ENCODE data around the gene PSTPIP1.

PSTPIP1 gene

DNA sequence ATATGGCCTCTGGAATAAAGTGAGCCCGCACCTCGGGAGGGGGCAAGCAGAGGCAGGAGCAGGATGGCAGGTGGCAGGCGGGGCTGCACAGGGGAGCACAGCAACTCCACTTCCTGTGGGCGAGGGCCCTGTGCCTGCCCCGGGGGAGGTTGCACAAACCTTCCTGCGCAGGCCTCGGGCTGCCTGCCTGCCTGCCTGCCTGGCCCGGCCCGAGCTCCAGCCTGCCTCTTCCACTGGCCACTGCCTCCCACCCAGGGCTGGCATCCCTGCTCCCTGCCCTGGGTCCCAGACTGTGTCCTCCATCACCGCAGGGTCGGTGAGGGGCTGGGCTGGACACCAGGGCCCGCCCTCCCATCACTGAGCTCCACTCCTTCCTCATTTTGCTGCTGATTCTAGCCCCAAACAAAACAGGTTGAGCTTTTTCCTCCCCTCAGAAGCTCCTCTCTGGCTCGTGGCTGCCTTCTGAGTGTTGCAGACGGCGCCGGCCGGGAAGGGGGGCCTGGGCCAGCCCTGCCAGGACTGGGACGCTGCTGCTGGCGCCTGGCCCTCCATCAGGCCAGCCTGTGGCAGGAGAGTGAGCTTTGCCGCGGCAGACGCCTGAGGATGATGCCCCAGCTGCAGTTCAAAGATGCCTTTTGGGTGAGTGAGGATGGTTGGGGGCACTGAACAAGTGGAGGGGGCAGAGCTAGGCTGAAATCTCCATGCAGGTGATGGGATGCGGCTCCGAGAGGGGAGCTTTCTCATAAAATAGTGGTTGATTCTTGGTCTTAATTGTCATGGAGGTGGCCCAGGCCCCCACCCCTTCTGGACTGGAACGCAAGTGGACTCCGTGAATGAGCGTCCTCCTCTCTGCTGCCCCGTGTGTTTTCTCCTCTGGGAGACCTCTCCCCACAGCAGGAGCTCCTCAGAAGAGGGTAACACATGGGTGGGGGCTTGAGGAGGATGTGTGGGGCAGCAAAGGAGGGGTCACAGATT, at the start of gene PSTPIP1:
Gene PSTPIP1 (plus strand): TSS at position 156 of the 975 bp plus-strand sequence. CDS start 448 bp downstream, at position 604.
- peak; percentile 80 for ATAC-seq
- TF ChIP-seq RARB (CRISPR knock-in tag; IDR thresholded peaks at IDR 0.05) = no peak
- TF ChIP-seq, protein P1, sequence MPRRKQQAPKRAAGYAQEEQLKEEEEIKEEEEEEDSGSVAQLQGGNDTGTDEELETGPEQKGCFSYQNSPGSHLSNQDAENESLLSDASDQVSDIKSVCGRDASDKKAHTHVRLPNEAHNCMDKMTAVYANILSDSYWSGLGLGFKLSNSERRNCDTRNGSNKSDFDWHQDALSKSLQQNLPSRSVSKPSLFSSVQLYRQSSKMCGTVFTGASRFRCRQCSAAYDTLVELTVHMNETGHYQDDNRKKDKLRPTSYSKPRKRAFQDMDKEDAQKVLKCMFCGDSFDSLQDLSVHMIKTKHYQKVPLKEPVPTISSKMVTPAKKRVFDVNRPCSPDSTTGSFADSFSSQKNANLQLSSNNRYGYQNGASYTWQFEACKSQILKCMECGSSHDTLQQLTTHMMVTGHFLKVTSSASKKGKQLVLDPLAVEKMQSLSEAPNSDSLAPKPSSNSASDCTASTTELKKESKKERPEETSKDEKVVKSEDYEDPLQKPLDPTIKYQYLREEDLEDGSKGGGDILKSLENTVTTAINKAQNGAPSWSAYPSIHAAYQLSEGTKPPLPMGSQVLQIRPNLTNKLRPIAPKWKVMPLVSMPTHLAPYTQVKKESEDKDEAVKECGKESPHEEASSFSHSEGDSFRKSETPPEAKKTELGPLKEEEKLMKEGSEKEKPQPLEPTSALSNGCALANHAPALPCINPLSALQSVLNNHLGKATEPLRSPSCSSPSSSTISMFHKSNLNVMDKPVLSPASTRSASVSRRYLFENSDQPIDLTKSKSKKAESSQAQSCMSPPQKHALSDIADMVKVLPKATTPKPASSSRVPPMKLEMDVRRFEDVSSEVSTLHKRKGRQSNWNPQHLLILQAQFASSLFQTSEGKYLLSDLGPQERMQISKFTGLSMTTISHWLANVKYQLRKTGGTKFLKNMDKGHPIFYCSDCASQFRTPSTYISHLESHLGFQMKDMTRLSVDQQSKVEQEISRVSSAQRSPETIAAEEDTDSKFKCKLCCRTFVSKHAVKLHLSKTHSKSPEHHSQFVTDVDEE (CRISPR knock-in tag; IDR thresholded peaks at IDR 0.05) = no peak
- TF ChIP-seq ZC3H10 (CRISPR knock-in tag; IDR thresholded peaks at IDR 0.05) = no peak
- TF ChIP-seq OSR1 (CRISPR knock-in tag; IDR thresholded peaks at IDR 0.05) = no peak
- TF ChIP-seq ZFP30 (CRISPR knock-in tag; IDR thresholded peaks at IDR 0.05) = no peak
- TF ChIP-seq ZFP3 (CRISPR knock-in tag; IDR thresholded peaks at IDR 0.05) = no peak
- TF ChIP-seq ESRRG (CRISPR knock-in tag; IDR thresholded peaks at IDR 0.05) = no peak
- TF ChIP-seq SNAI2 (CRISPR knock-in tag; IDR thresholded peaks at IDR 0.05) = no peak
- TF ChIP-seq PATZ1 (CRISPR knock-in tag; IDR thresholded peaks at IDR 0.05; ENCODE audit: borderline replicate concordance) = no peak
- TF ChIP-seq, protein P2, sequence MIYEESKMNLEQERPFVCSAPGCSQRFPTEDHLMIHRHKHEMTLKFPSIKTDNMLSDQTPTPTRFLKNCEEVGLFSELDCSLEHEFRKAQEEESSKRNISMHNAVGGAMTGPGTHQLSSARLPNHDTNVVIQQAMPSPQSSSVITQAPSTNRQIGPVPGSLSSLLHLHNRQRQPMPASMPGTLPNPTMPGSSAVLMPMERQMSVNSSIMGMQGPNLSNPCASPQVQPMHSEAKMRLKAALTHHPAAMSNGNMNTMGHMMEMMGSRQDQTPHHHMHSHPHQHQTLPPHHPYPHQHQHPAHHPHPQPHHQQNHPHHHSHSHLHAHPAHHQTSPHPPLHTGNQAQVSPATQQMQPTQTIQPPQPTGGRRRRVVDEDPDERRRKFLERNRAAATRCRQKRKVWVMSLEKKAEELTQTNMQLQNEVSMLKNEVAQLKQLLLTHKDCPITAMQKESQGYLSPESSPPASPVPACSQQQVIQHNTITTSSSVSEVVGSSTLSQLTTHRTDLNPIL (CRISPR knock-in tag; IDR thresholded peaks at IDR 0.05; ENCODE audit: low read depth) = no peak
- TF ChIP-seq ISL1 (CRISPR knock-in tag; IDR thresholded peaks at IDR 0.05) = no peak
- TF ChIP-seq GLIS3 (CRISPR knock-in tag; IDR thresholded peaks at IDR 0.05) = no peak
- no peak for TF ChIP-seq TOX (CRISPR knock-in tag; IDR thresholded peaks at IDR 0.05; ENCODE audit: borderline replicate concordance)
- TF ChIP-seq, protein P3, sequence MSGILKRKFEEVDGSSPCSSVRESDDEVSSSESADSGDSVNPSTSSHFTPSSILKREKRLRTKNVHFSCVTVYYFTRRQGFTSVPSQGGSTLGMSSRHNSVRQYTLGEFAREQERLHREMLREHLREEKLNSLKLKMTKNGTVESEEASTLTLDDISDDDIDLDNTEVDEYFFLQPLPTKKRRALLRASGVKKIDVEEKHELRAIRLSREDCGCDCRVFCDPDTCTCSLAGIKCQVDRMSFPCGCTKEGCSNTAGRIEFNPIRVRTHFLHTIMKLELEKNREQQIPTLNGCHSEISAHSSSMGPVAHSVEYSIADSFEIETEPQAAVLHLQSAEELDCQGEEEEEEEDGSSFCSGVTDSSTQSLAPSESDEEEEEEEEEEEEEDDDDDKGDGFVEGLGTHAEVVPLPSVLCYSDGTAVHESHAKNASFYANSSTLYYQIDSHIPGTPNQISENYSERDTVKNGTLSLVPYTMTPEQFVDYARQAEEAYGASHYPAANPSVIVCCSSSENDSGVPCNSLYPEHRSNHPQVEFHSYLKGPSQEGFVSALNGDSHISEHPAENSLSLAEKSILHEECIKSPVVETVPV (CRISPR knock-in tag; IDR thresholded peaks at IDR 0.05) = no peak
- TF ChIP-seq ZNF70 (CRISPR knock-in tag; IDR thresholded peaks at IDR 0.05) = no peak
- TF ChIP-seq TCF4 (CRISPR knock-in tag; IDR thresholded peaks at IDR 0.05; ENCODE audit: borderline replicate concordance) = no peak
- TF ChIP-seq ZNF8 (CRISPR knock-in tag; IDR thresholded peaks at IDR 0.05) = no peak

GRCh38 chr15:76945494-76946093, 49.3 kb upstream of the PSTPIP1 start:
- no peak for ATAC-seq
- TF ChIP-seq ZFP30 (CRISPR knock-in tag; IDR thresholded peaks at IDR 0.05) (no peak), RARB (CRISPR knock-in tag; IDR thresholded peaks at IDR 0.05) (no peak), TCF4 (CRISPR knock-in tag; IDR thresholded peaks at IDR 0.05; ENCODE audit: borderline replicate concordance) (no peak), ZFP3 (CRISPR knock-in tag; IDR thresholded peaks at IDR 0.05) (no peak), OSR1 (CRISPR knock-in tag; IDR thresholded peaks at IDR 0.05) (no peak), ARNTL (CRISPR knock-in tag; IDR thresholded peaks at IDR 0.05; ENCODE audit: borderline replicate concordance, low read depth) (no peak), CSDC2 (CRISPR knock-in tag; IDR thresholded peaks at IDR 0.05) (no peak), PATZ1 (CRISPR knock-in tag; IDR thresholded peaks at IDR 0.05; ENCODE audit: borderline replicate concordance) (no peak), ZNF565 (CRISPR knock-in tag; conservative IDR thresholded peaks at IDR 0.05; ENCODE audit: low read depth) (no peak), GLIS3 (CRISPR knock-in tag; IDR thresholded peaks at IDR 0.05) (no peak), BACH2 (CRISPR knock-in tag; IDR thresholded peaks at IDR 0.05; ENCODE audit: borderline replicate concordance) (no peak), ISL1 (CRISPR knock-in tag; IDR thresholded peaks at IDR 0.05) (no peak), ESRRG (CRISPR knock-in tag; IDR thresholded peaks at IDR 0.05) (no peak), ZNF70 (CRISPR knock-in tag; IDR thresholded peaks at IDR 0.05) (no peak), PPARA (CRISPR knock-in tag; IDR thresholded peaks at IDR 0.05; ENCODE audit: borderline replicate concordance) (no peak), ZC3H10 (CRISPR knock-in tag; IDR thresholded peaks at IDR 0.05) (no peak), TOX (CRISPR knock-in tag; IDR thresholded peaks at IDR 0.05; ENCODE audit: borderline replicate concordance) (no peak), ZNF8 (CRISPR knock-in tag; IDR thresholded peaks at IDR 0.05) (no peak)
- TF ChIP-seq, protein P2 (CRISPR knock-in tag; IDR thresholded peaks at IDR 0.05; ENCODE audit: low read depth) = no peak
- TF ChIP-seq, protein P3 (CRISPR knock-in tag; IDR thresholded peaks at IDR 0.05) = no peak

All from SK-N-SH treated with all-trans-retinoic acid at 6 μM for 48 hours (cell line).